ENCODE measurements around the gene PDZK1IP1.
"Not testable (repeated sequence)": the region's sequence is repeated elsewhere in the genome, so short reads cannot be mapped to it uniquely, and the experiment has no call there.

PDZK1IP1 gene

GRCh38 chr1:47179988-47180563, 9.8 kb downstream of the PDZK1IP1 start:
- DNase-seq: no peak

GRCh38 chr1:47179017-47179987, 10.5 kb downstream of the PDZK1IP1 start:
- DNase-seq: peak; percentile 75

DNA sequence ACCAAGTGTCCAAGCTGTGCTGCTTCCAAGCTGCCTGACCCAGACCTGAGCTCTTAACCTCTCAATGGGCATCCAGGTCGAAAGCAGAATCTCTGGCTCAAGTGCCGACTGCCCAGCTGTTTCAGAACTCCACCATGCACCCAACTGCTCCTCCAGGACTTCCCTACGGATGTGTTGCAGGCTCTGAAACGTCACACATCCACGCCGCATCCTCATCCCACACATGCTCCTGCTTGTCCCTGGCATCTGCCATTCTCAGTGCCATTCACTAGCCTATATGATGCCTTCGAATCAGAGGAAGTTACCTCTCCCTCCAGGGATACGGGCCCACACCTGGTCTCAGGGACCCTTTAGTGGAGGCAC, 11.2 kb downstream of the PDZK1IP1 start:
- no peak for DNase-seq

GRCh38 chr1:47178020-47178419, 11.8 kb downstream of the PDZK1IP1 start:
- no peak for DNase-seq

DNA sequence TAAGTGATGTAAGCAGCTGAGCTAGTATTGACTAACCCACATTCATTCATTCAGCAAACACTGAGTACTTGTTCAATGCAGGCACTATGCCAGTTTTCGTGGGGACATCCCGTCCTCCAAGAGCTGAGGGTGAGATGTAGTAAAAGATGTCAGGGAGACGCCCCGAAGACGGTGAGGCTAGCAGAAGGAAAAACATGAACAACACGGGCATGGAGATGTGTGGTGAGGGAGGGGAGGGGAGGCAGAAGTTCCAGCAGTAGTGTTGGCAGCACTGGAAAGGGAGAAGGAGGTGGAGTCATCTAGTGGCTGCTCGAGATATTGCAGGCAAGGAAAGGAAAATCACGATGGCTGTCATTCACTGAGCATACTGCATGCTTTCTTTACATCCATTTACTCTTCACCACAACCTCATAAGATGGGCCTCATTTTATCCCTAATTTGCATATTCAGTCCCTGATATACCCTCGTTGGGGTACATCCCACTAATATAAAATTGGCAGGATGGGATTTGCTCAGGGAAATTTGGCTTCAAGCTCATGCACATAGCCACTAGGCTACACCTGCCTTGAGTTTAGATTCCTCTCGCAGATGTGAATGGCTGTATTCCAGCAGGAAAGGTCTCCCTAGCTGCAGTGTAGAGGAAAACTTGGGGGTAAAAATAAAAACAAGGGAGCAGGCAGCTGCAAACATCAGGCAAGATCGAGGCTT, 14.5 kb downstream of the PDZK1IP1 start:
- peak; percentile 30 for DNase-seq

- no peak for DNase-seq
Observed at GRCh38 chr1:47174656-47175020, 15.2 kb downstream of the PDZK1IP1 start.

GRCh38 chr1:47172782-47173181, 17.1 kb downstream of the PDZK1IP1 start:
- DNase-seq: no peak

DNA sequence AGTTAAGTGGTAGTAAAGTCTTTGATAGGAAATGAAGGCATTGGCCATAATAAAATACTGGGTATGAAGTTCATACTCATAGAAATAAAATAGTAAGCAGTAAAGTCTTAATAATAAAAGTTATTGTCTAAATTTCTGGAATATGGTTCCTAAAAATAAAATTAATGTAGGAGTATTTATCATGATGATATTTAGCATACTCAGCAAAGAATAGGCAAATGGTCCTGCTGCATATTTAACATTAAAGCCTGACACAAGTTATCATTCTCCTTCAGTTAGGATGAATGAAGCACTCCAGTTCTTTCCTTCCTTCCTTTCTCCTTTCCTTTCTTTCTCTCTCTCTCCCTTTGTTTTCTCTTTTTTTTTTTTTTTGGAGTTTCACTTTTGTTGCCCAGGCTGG, 25.3 kb downstream of the PDZK1IP1 start:
- no peak for DNase-seq

DNA sequence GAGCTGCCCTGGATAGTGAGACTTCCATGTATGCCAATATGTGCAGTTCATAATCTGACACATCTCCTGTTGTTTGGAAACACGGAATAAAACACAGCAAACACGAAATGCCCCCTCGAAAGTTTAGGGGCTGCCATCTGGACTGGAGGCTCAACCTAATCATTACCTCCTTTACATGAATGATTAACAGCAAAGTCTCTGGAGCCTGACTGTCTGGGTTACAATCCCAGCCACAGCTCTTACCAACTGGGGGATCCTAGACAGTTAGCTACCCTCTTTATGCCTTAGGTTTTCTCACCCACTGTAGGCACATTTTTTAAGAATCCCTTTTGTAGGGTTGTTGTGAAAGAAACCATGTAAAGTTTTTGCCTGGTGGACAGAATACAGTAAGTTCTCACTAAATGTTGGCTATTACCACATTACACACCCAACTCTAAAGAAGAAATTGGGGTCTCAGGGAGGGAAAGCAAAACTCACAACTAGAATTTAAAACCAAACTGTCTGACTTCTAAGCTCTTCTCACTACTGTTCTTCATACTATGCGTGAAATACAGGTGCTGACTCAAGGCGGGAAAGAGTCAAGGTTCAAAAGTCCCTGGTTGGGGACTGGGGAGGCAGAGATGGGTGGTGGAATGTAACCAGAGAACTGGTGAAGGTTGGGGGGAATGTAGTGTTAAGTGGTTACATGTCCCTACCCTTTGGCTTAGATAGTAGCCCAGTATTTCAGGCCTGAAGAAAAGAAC, 28.4 kb downstream of the PDZK1IP1 start:
- DNase-seq: no peak

DNA sequence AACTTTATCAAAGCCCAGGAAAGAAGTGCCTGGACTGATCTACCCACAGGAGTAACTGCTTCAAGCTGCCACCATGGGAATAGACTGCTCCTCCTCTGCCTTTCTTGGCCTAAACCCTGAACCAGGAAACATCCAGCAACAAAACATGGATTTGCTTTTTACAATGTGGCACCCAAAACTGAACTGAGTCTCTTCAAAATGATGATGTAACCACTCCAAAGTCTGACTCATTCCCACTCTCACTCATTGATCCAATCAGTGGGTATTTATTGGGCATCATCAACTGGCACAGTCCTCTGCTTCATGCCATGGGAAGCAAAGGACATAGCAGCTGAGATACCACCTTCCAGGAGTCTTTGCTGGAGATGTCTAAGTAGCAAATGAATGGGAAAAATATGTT, 29.1 kb downstream of the PDZK1IP1 start:
- no peak for DNase-seq

DNA sequence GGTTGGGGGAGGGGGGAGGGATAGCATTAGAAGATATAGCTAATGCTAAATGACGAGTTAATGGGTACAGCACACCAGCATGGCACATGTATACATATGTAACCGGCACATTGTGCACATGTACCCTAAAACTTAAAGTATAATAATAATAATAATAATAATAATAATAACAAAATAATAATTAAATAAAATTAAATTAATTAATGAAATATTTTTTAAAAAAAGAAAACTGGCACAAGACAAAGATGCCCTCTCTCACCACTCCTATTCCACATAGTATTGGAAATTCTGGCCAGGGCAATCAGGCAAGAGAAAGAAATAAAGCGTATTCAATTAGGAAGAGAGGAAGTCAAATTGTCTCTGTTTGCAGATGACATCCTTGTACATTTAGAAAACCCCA, 31.9 kb downstream of the PDZK1IP1 start:
- DNase-seq: not testable (repeated sequence)

- DNase-seq: not testable (repeated sequence)
Observed at GRCh38 chr1:47156457-47156856, 33.4 kb downstream of the PDZK1IP1 start.

DNA sequence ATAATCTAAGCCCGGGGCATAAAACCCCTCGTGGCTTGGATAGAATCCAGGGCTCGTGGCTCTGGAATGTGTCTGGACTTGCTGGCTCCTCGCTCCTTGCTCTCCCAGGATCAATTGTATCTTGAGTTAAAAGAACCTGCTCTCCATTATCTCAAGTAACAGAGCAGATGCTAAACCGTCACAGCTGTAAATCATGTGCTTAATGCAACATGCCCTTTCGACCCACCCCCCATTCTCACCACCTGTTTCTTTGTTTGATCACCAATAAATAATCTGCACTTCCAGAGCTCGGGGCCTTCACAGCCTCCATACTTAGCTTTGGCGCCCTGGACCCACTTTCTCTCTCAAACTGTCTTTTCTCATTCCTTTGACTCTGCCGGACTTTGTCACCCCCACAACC, 40.7 kb downstream of the PDZK1IP1 start:
- DNase-seq: not testable (repeated sequence)

GRCh38 chr1:47147047-47147785, 42.6 kb downstream of the PDZK1IP1 start:
- no peak for DNase-seq

DNA sequence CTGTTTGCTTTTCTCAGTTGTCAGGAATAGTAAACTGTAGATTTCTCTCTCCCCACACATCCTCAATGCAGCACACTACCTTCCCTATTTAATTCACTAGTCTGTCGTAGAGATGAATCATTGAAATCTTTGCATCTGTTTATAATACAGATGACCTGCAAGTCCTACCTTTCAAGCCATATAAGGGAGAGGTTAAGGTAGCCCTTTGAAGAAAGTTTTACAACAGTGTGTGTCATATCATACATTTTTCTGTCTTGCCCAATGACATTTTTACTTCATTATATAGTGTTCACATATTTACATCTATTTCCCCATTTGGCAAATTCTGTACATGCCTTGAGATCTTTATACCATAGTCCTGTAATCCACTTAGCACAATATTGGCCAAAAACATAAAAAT, 43.3 kb downstream of the PDZK1IP1 start:
- not testable (repeated sequence) for DNase-seq

DNA sequence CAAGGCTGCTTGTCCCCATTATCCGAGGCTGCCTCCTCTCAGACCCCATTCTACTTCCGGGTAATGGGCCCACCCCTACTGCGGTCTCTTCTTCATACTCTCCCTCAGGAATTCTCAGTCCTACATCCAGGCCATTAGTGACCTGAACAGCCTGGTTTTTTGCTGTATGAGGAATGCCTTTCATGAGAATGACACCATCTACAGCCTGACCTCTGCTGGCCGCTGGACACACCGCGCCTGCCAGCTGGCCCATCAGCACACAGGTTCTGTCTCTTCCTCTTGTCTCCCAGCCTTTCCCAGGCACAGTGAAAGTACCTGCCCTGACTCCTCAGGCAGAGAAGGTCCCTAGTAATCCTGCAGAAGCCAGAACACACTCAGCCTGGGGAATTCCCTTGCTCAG, 46.2 kb downstream of the PDZK1IP1 start:
- not testable (repeated sequence) for DNase-seq

GRCh38 chr1:47140358-47140757, 49.5 kb downstream of the PDZK1IP1 start:
- DNase-seq: not testable (repeated sequence)

- no peak for DNase-seq
Observed at GRCh38 chr1:47137925-47138615, 51.8 kb downstream of the PDZK1IP1 start.

DNA sequence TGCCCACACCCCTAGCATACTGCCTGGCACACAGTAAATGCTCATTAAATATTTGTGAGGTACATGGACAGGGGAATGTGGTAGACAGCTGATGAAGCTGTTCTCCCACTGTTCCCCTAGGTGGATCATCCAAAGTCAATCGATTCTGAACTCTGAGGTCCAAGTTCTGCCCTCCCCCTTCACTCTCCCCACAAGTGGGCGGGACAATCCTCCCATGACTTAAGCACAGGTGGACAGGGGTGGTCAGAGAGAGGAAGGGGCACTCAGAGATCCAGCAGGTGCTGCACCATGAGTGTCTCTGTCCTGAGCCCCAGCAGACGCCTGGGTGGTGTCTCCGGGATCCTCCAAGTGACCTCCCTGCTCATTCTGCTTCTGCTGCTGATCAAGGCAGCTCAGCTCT, 52.6 kb downstream of the PDZK1IP1 start, which contains the start of gene CYP4A22:
TSS of gene CYP4A22 (plus strand) at position 244 of the 400 bp plus-strand sequence. CDS start at position 289, 45 bp downstream.
- DNase-seq: no peak
